Cardiac fibroblast (primary cell): ENCODE results near the gene ATXN7L1.

Experiments used
- DNase-seq, 2 donors: peaks; one replicate each; pipeline versions ENCODE4 v3.0.0 to v3.0.0-alpha.2; 2010; ENCODE audit warnings: low read depth in 2 of 2
- H3K4me3 ChIP-seq, 2 donors: replicated peaks in 1 of 2; 1 replicate in 1 of 2; 2 replicates in 1 of 2; pipeline ENCODE4 v1.5.1; 2011; ENCODE audit warnings: low read depth in 2 of 2, low read length in 2 of 2, mild to moderate bottlenecking in 2 of 2, moderate library complexity in 1 of 2
- CTCF ChIP-seq: IDR thresholded peaks from one replicate; pipeline ENCODE4 v1.5.1; 2011; ENCODE audit warnings: low read depth, mild to moderate bottlenecking, low read length, inconsistent platforms

Gene ATXN7L1

GRCh38 chr7:105764506-105764905, 111.9 kb downstream of the ATXN7L1 start:
- no peak overlapping the region for H3K4me3 ChIP-seq
- TF ChIP-seq CTCF: no peak
- no peak for DNase-seq

GRCh38 chr7:105760551-105761447, 115.6 kb downstream of the ATXN7L1 start:
- TF ChIP-seq CTCF: no peak
- no peak overlapping the region for H3K4me3 ChIP-seq
- DNase-seq: peak in 1 of 2 donors; percentile 42

GRCh38 chr7:105759670-105760550, 116.5 kb downstream of the ATXN7L1 start:
- peak; percentile 78 to 81 for DNase-seq
- TF ChIP-seq CTCF: peak; percentile 54
- H3K4me3 ChIP-seq: no peak overlapping the region

GRCh38 chr7:105756367-105756766, 120.0 kb downstream of the ATXN7L1 start:
- TF ChIP-seq CTCF: no peak

GRCh38 chr7:105752671-105753275, 123.6 kb downstream of the ATXN7L1 start:
- no peak overlapping the region for H3K4me3 ChIP-seq
- no peak for DNase-seq
- no peak for TF ChIP-seq CTCF

More at GRCh38 chr7:105756367-105756766, 120.0 kb downstream of the ATXN7L1 start:
- DNase-seq: no peak
- no peak overlapping the region for H3K4me3 ChIP-seq

- TF ChIP-seq CTCF: no peak
- no peak for DNase-seq
- H3K4me3 ChIP-seq: no peak overlapping the region
Observed at GRCh38 chr7:105751054-105751453, 125.3 kb downstream of the ATXN7L1 start.
